ENCODE data around the gene CCDC116.

The CCDC116 gene

GRCh38 chr22:21681566-21682370 is 49.2 kb downstream of the CCDC116 start:
- H3K27ac ChIP-seq: no peak overlapping the region

DNA sequence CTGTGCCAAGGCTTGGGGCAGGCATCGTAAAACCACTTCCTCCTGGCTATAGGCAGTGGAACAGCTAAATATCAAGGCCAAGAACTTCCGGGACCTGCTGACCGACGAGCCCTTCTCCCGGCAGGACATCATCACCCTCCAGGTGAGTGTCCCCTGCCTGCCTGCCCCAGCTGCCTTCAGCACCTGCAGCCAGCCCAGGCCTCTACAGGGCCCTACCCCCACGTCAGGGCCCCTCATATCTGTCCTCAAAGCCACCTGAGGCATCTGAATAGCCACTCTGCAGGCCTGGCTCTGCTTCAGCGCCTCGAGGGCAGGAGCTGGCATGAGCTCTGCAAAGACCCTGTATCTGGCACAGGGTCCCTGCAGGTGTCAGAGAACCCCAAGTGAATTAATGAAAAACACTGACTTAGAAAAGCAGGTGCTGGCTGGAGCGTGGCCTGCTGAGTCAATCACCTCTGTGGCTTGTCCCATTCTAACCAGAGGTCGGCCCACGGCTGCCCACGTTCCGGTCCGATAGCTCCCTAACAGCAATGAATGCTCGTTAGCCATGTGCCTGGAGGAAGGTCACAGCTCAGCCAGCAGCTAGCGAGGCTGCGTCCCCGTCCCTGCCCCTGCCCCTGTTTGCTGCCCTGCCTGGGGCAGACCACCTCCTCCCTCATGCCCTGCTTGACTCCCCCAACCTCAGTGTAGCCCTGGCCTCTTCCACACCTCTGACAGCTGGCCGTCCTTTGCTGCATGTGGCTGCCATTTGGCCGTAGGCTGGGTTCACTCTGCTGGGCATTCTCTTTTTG is 50.0 kb downstream of the CCDC116 start:
- DNase-seq (ENCODE audit: low spot score): no peak
- no peak for TF ChIP-seq CTCF (IDR thresholded peaks at IDR 0.05)
- no peak overlapping the region for H3K27ac ChIP-seq
- H3K4me3 ChIP-seq: no peak overlapping the region

More at GRCh38 chr22:21681566-21682370, 49.2 kb downstream of the CCDC116 start:
- H3K4me3 ChIP-seq: no peak overlapping the region
- DNase-seq (ENCODE audit: low spot score): no peak
- no peak for TF ChIP-seq CTCF (IDR thresholded peaks at IDR 0.05)

GRCh38 chr22:21683401-21683811 is 50.8 kb downstream of the CCDC116 start:
- DNase-seq (ENCODE audit: low spot score): no peak
- Histone ChIP-seq H3K27ac (no peak overlapping the region), H3K4me3 (no peak overlapping the region)
- no peak for TF ChIP-seq CTCF (IDR thresholded peaks at IDR 0.05)

- TF ChIP-seq CTCF (IDR thresholded peaks at IDR 0.05): no peak
- H3K27ac ChIP-seq: no peak overlapping the region
- H3K4me3 ChIP-seq: no peak overlapping the region
- no peak for DNase-seq (ENCODE audit: low spot score)
Observed at GRCh38 chr22:21684492-21685163, 52.1 kb downstream of the CCDC116 start.

- H3K4me3 ChIP-seq: no peak overlapping the region
- no peak overlapping the region for H3K27ac ChIP-seq
- no peak for TF ChIP-seq CTCF (IDR thresholded peaks at IDR 0.05)
- no peak for DNase-seq (ENCODE audit: low spot score)
Observed at GRCh38 chr22:21685164-21685513, 52.6 kb downstream of the CCDC116 start.

GRCh38 chr22:21686193-21686608 is 53.6 kb downstream of the CCDC116 start:
- no peak for DNase-seq (ENCODE audit: low spot score)
- Histone ChIP-seq H3K4me3 (no peak overlapping the region), H3K27ac (no peak overlapping the region)
- TF ChIP-seq CTCF (IDR thresholded peaks at IDR 0.05): no peak

Data from coronary artery (tissue), 2 donors.